ENCODE measurements around the gene NDUFB11. TPM values are rescaled to one million over a fixed set of nuclear protein-coding genes. Genes with fewer than 3 reads are reported as not detected.

NDUFB11 gene
- total RNA-seq, 1 donor from 2014 or later: 58.4 TPM

DNA sequence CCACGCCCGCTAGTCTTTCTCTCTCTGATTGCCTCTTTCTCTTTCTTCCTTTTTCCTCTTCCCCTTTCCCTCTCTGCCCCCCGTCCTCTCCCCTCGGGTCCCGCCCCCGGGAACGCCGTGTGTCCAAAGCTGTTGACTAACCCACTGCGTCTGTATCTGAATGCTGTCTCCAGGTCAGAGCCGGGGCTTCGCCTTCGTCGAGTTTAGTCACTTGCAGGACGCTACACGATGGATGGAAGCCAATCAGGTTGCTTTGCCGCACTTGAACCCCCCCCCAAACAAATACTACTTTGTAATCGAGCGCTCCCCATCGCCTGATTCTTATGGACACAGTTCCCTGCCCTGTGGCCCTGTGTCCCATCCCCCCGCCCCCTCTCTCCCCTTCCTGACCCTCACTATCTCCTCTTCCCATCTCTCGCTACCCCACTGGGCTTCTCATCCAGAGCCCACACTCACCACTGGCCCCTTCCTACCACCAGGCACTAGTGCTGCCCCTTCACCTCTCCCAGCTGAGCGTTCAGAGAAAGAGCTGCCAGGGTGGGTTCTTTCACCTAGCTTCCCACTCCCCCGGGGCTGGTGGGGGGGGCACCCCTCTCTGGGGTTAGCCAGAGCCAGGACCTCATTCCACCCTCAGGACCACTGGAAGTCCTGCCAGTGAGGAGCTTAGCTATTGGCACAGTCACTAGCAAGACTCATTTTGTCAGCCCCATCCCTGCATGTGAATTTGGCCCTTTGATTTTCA, 30.5 kb upstream of the NDUFB11 start:
- no peak for DNase-seq (ENCODE audit: low read depth, low spot score)

DNA sequence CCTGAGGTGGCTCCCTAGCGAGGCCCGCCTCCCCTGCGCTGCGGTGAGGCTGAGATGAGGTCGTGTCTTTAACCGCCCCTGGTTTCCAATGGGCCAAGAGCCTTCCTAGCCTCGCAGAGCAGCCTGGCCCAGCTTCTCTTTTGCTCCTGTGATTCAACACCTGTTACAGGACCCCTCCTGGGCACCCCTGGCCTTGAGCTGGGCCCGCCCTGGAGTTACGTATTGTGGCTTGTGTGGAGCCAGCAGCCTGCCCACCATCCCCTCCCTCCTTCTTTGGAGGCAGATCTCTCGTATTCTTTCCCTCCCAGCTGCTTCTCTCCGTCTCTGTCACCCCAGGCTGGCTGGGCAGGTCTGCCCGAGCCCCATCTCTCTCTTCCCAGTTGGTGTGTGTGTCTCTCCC, 29.9 kb upstream of the NDUFB11 start:
- DNase-seq (ENCODE audit: low read depth, low spot score): no peak

DNA sequence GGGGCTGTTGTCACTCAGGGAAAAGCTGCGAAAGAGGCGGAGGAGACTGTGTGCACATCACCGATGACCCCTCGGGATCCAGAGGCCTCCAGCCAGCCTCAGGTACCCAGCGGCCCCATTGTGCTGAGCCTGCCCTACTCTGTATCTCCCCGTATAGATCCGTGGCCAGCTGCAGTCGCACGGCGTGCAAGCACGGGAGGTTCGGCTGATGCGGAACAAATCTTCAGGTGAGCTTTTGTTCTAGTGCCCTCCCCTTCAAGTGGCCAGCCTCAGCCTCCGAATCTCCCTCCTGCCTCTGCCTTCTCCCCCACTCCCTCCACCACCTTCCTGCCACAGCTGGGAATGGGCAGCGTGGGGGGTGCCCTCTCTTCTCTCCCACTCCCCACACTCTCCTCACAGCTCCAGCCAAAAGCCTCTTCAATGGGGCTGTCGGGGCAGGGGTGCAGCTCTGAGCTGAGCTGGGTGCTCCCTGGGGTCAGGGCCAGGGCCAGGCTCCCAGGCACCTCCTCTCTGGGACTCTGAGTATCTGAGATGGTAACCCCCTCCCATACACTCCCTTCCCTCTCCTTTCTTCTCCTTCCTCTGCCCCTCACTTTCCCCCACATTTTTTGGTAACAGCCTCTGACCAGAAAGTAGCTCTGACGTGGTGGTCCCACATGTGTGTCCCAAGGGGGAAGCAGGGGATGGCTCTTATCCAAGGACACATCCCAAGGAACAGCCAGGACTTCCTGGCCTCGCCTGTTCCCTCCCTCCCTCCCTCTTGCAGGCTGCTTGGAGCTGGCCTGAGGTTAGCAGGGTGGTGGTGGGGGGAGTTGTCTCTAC, 28.7 kb upstream of the NDUFB11 start:
- DNase-seq (ENCODE audit: low read depth, low spot score): no peak

GRCh38 chrX:47172549-47172948, 28.0 kb upstream of the NDUFB11 start:
- DNase-seq (ENCODE audit: low read depth, low spot score): no peak

GRCh38 chrX:47171996-47172395, 27.5 kb upstream of the NDUFB11 start:
- DNase-seq (ENCODE audit: low read depth, low spot score): no peak

DNA sequence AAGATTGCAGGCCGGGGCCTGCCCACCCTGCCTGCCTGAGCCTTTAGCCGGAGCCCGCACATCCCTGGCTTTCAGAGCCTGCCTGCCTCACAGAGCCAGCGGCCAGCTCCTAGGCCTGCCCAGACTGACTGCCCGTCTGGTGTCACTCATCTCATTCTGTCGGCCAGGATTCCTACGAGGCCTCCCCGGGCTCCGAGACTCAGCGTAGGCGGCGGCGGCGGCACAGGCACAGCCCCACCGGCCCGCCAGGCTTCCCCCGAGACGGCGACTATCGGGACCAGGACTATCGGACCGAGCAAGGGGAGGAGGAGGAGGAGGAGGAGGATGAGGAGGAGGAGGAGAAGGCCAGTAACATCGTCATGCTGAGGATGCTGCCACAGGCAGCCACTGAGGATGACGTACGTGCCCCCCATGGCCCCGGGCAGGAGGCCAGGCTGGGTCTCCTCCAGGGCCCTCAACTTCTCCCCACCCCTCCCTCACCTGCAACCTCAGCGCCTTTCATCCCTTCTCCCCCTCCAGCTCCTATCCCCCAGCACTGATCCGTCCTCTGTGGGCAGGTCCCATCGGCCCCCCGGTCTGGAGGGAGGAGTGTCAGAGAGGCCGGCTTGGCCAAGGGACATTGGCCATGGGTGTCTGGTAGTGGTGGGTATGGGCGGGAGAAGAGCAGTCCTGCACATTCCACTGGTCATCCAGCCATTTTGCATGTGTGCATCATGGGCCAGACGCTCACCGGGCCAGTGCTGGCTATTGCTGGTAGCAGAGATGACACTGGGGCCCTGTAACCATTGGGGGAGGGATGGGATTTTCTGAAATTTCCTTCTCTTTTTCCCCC, 26.6 kb upstream of the NDUFB11 start:
- DNase-seq (ENCODE audit: low read depth, low spot score): no peak

GRCh38 chrX:47169726-47170515, 25.4 kb upstream of the NDUFB11 start:
- DNase-seq (ENCODE audit: low read depth, low spot score): no peak

DNA sequence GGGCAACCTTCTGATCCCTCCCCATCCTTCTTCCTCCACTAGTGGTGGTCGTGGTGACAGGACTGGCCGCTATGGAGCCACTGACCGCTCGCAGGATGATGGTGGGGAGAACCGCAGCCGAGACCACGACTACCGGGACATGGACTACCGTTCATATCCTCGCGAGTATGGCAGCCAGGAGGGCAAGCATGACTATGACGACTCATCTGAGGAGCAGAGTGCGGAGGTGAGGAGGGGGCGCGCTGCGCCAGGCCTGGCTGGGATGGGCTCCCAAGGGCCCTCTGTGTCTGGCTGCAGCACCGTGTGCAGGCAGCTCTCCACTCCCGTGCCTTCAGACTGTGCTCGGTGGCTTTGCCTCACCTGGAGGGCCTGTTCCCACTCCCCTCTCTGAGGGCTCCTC, 24.8 kb upstream of the NDUFB11 start:
- DNase-seq (ENCODE audit: low read depth, low spot score): no peak

DNA sequence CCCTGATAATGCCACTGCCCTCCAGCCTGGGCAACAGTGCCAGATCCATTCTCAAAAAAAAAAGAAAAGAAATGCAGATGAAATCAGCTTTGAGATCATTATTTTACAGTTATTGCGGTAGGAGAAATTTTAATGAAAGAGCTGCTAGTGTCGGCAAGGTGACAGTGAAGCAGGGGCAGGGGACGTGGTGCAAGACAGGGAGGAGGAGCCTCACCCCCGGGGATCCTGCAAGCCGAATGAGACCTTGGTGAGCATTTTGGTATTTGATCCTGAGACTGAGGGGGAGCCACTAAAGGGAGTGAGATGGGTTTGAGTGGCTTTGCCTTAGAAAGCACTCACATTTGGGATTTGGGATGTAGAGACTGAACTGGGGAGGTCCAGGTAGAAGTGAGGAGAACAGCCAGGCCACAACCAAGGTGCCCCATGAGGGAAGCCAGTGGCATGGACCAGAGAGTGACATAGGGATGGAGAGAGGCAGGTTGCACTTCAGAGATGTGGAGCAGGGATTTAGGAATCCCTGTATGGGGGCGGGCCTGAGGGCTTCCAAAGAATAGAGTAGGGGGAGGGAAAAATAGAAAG, 24.1 kb upstream of the NDUFB11 start:
- DNase-seq (ENCODE audit: low read depth, low spot score): no peak

DNA sequence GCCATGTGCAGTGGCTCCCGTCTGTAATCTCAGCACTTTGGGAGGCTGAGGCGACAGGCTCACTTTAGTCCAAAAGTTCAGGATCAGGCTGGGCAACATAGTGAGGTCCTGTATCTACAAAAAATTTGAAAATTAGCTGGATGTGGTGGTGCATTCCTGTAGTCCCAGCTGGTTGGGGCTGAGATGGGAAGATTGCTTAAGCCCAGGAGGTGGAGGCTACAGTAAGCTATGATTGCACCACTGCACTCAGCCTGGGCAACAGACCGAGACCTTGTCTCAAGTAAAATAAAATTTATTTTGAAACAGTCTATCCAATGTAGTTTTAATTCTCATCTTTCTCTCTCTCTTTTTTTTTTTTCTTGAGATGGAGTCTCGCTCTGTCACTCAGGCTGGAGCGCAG, 21.6 kb upstream of the NDUFB11 start:
- DNase-seq (ENCODE audit: low read depth, low spot score): no peak

- DNase-seq (ENCODE audit: low read depth, low spot score): no peak
Measured at GRCh38 chrX:47164420-47164819, 19.9 kb upstream of the NDUFB11 start.

DNA sequence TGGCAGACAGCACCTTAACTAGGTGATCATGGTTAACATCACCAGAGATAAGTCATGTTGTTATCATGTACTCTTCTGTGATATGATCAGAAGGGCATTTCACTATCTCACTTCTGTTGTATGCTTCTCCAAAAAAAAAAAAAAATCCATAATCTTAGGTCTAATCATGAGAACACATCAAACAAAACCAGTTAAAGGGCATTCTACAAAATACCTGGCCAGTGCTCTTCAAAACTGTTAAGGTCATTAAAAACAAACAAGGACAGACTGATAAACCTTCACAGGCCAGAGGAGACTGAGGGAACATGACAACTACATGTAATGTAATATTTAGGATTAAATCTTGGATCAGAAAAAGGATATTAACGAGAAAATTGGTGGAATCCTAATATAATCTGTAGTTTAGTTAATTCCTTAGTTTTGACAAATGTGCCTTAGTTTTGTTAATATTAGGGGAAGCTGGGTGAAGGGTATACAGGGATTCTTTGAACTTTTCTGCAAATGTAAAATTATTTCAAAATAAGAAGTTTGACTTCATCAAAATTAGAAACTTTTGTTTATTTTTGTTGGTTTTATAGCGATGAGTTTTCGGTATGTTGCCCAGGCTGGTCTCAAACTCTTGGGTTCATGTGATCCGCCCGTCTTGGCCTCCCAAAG, 18.6 kb upstream of the NDUFB11 start:
- DNase-seq (ENCODE audit: low read depth, low spot score): no peak

GRCh38 chrX:47160781-47161180, 16.3 kb upstream of the NDUFB11 start:
- no peak for DNase-seq (ENCODE audit: low read depth, low spot score)

DNA sequence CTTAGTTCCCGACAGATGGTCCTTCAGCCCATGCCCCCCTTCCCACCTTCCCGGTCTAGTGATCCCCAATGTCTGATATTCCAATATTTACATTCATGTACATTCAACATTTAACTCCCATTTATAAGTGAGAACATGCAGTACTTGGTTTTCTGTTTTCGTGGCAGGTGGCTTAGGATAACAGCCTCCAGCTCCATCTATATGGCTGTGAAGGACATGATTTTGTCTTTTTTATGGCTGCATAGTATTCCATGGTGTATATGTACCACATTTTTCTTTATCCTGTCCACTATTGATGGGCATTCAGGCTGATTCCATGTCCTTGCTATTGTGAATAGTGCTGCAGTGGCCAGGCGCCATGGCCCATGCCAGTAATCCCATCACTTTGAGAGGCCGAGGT, 14.3 kb upstream of the NDUFB11 start:
- no peak for DNase-seq (ENCODE audit: low read depth, low spot score)

DNA sequence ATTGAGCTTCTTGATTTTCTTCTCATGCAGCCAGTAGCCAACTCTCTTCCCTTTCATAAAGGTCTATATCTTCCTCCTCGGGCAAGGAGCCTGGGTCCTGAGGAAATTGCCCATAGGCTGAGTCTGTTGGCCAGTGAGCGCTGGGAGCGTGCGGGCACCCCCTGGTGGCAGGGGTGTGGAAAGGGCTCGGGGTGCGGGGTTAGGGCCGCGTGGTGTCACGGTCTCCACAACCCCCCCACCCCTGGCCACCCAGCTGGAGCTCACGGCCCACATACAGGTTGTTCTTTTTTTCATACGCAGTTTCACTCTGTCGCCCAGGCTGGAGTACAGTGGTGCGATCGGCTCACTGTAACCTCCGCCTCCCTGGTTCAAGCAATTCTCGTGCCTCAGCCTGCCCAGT, 13.6 kb upstream of the NDUFB11 start:
- DNase-seq (ENCODE audit: low read depth, low spot score): no peak

- DNase-seq (ENCODE audit: low read depth, low spot score): no peak
Measured at GRCh38 chrX:47156611-47157520, 12.4 kb upstream of the NDUFB11 start.

DNA sequence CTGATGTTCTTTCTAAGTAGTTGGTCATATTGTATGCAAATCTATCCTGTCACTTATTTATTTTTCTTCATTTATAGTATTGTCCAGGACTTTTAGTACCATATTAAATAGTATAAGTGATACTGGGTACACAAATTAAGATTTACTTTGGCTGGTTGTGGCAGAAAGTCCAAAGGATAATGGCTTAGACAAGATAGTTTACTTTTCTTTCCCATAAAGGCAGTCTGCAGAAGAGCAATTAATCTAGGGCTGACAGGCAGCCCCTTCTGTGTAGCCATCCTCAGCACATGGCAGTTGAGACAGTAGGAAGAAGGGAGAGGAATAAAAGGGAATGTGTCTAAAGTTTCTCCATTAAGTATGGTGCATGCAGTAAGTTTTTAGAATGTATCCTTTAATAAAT, 6.9 kb upstream of the NDUFB11 start:
- DNase-seq (ENCODE audit: low read depth, low spot score): no peak

GRCh38 chrX:47148946-47149345, 4.4 kb upstream of the NDUFB11 start:
- peak; percentile 27 for DNase-seq (ENCODE audit: low read depth, low spot score)
